Jurkat, Clone E6-1 (cell line): ENCODE measurements around the gene HCRTR2.
"Not testable (repeated sequence)": the region's sequence is repeated elsewhere in the genome, so short reads cannot be mapped to it uniquely, and the experiment has no call there.

Source experiments
- DNase-seq: peaks from one replicate; pipeline ENCODE4 v3.0.0-alpha.2; 2011; ENCODE audit warnings: low read depth, low spot score
- H3K4me3 ChIP-seq: 2 replicates; pipeline ENCODE4 v1.5.1; 2011; ENCODE audit warnings: mild to moderate bottlenecking, low read length, control low read depth, moderate library complexity

Gene HCRTR2

GRCh38 chr6:55208478-55209458 lies 34.5 kb downstream of the HCRTR2 start:
- H3K4me3 ChIP-seq = no peak overlapping the region
- DNase-seq = no peak

- DNase-seq = no peak
- H3K4me3 ChIP-seq = no peak overlapping the region
These were observed 36.6 kb downstream of the HCRTR2 start for GRCh38 chr6:55210952-55211351.

GRCh38 chr6:55212156-55212555 lies 37.8 kb downstream of the HCRTR2 start:
- no peak overlapping the region for H3K4me3 ChIP-seq
- no peak for DNase-seq

- H3K4me3 ChIP-seq = no peak overlapping the region
- no peak for DNase-seq
These were observed 46.6 kb downstream of the HCRTR2 start for GRCh38 chr6:55220961-55221360.

GRCh38 chr6:55227862-55228261 lies 53.5 kb downstream of the HCRTR2 start:
- H3K4me3 ChIP-seq = no peak overlapping the region
- no peak for DNase-seq

- no peak overlapping the region for H3K4me3 ChIP-seq
- DNase-seq = no peak
These were observed 64.8 kb downstream of the HCRTR2 start for GRCh38 chr6:55239099-55239498.

GRCh38 chr6:55240975-55241605 lies 66.8 kb downstream of the HCRTR2 start:
- peak; percentile 23 for DNase-seq
- H3K4me3 ChIP-seq = not testable (repeated sequence)

GRCh38 chr6:55250400-55250799 lies 76.1 kb downstream of the HCRTR2 start:
- DNase-seq = no peak

GRCh38 chr6:55255113-55255512 lies 80.8 kb downstream of the HCRTR2 start:
- DNase-seq = no peak
- H3K4me3 ChIP-seq = no peak overlapping the region

More at GRCh38 chr6:55250400-55250799, 76.1 kb downstream of the HCRTR2 start:
- H3K4me3 ChIP-seq = no peak overlapping the region

GRCh38 chr6:55260181-55260580 lies 85.9 kb downstream of the HCRTR2 start:
- DNase-seq = peak; percentile 25

GRCh38 chr6:55265409-55266114 lies 91.2 kb downstream of the HCRTR2 start:
- DNase-seq = no peak
- H3K4me3 ChIP-seq = no peak overlapping the region

More at GRCh38 chr6:55260181-55260580, 85.9 kb downstream of the HCRTR2 start:
- no peak overlapping the region for H3K4me3 ChIP-seq

GRCh38 chr6:55266896-55267295 lies 92.6 kb downstream of the HCRTR2 start:
- DNase-seq = no peak
- H3K4me3 ChIP-seq = no peak overlapping the region

- no peak overlapping the region for H3K4me3 ChIP-seq
- peak; percentile 51 for DNase-seq
These were observed 102.6 kb downstream of the HCRTR2 start for GRCh38 chr6:55276745-55277530.

GRCh38 chr6:55277646-55278045 lies 103.3 kb downstream of the HCRTR2 start:
- no peak overlapping the region for H3K4me3 ChIP-seq
- DNase-seq = no peak

GRCh38 chr6:55281215-55281614 lies 106.9 kb downstream of the HCRTR2 start:
- no peak overlapping the region for H3K4me3 ChIP-seq
- DNase-seq = no peak

GRCh38 chr6:55282115-55282514 lies 107.8 kb downstream of the HCRTR2 start:
- no peak for DNase-seq

GRCh38 chr6:55286824-55287223 lies 112.5 kb downstream of the HCRTR2 start:
- DNase-seq = no peak
- H3K4me3 ChIP-seq = no peak overlapping the region

More at GRCh38 chr6:55282115-55282514, 107.8 kb downstream of the HCRTR2 start:
- no peak overlapping the region for H3K4me3 ChIP-seq

- no peak overlapping the region for H3K4me3 ChIP-seq
- no peak for DNase-seq
These were observed 116.4 kb downstream of the HCRTR2 start for GRCh38 chr6:55290736-55291135.

GRCh38 chr6:55293116-55293515 lies 118.8 kb downstream of the HCRTR2 start:
- no peak overlapping the region for H3K4me3 ChIP-seq
- peak; percentile 25 for DNase-seq
